GM19238 (cell line): ENCODE results near the gene BAG5.

Source experiments
- DNase-seq: peaks from one replicate; pipeline ENCODE4 v3.0.0; 2011; ENCODE audit warnings: low spot score; ENCODE audit not compliant: insufficient read length

The BAG5 gene

GRCh38 chr14:103563844-103564505 is 1.5 kb upstream of the BAG5 start:
- DNase-seq = no peak

- DNase-seq = no peak
These were observed 766 bp upstream of the BAG5 start for GRCh38 chr14:103563226-103563620.

DNA sequence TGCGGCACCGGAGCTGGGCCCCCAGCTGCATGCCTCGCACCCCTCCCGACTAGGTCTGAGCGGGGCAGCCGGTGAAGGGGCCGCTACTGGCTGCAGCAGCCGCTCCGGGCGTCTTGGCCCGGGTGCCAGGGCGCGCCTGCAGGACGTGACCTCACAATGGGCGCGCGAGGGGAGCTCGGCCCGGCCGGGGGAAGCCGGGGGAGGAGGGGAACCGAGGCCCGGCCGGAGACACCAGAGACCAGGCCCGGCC is 353 bp downstream of the BAG5 start:
- no peak for DNase-seq

DNA sequence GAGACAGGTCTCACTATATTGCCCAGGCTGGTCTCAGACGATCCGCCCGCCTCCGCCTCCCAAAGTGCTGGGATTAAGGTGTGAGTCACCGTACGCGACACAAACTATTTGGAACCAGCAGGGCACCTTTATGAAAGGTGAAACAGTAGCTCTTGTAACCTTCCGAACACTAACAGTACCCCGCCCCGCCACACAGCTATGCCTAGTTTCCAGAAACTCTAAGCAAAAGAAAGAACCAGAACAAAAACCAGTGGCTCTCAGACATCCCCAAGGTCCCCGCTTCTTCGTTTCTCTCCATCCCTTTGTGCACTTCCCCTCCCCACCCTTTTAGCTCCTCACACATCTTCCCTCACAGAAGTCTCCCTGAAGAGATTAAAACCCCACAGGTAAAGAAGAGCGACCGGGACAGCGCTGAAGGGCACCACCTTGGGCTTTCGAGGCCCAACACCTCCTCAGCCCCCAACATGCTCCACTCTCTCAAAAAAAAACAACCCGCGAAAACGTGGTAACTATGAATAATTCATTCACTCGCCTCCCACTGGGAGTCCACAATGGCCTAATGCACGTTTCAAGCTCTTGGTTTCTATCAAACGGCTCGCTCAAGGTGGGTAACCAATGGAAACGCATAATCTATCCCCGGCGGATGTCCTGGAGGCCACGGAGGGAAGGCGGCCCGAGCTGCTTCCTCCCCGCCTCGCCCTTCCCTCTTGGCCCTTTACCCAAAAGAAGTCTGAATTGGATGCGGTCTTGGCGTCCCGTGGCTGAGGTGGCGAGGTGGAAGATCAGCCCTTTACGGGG is 877 bp downstream of the BAG5 start:
- peak; percentile 78 for DNase-seq

- DNase-seq = no peak
These were observed 1.8 kb downstream of the BAG5 start for GRCh38 chr14:103560691-103561090.

- no peak for DNase-seq
These were observed 2.7 kb downstream of the BAG5 start for GRCh38 chr14:103559766-103560165.

DNA sequence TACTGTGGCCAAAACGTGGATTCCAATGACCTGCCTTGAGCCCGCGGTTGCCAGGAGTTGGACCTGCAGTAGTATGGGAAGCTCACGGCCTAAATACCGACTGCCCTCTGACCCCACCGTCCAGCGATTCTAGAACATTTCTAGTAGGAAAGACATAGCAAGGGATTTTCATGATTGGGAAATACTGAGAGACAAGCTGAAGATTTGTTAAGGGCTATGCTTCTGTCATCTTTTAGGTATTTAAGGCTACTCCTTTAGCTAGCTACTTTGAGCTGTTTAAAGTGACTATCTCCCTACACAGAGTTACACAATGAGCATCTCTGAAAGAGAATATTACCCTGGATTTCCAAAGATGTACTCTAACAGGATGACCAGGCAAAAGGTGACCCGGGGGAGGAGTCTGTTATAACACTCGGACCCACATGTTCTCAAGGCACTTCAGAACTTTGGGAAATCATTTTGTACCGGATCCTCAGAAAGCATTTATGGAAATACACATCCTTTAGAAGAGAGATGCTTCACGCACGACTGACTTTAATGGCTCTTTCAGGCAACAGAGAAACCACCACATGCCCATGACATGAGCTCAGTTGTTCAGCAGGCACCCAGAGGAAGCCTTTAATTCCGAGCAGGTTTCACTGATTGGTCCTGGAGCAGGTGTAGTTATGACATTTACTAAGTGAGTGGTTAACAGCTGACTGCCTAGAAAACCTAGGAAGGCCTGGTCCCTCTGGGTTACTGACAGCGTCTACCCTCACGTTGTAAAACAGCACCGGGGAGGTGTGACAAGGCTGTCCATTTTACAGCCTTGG is 4.2 kb downstream of the BAG5 start:
- no peak for DNase-seq

- no peak for DNase-seq
These were observed 5.3 kb downstream of the BAG5 start for GRCh38 chr14:103556946-103557758.

GRCh38 chr14:103555559-103556337 is 6.7 kb downstream of the BAG5 start:
- no peak for DNase-seq

GRCh38 chr14:103552846-103553210 is 9.6 kb downstream of the BAG5 start:
- no peak for DNase-seq

- no peak for DNase-seq
These were observed 10.2 kb downstream of the BAG5 start for GRCh38 chr14:103552011-103552845.

DNA sequence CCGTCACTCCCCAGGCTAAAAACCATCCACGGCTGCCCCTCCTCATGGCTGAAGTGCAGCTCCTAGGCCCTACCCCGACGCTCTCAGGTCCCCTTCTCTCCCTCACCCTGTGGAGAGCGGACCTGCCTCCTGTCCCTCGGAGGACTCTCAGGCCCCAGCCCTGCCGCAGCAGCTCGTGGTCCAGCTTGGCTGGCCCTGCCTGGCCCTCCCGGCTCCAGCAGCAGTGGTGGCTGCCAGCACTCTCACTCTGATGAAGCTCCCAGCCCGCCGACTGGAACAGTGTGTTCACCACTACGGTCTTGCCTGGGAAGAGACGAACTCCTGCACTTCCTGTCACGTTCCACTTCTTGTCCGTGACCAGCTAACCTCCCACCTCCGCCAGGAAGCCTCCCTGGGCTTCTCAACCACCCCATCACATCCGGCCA is 11.1 kb downstream of the BAG5 start:
- no peak for DNase-seq

- no peak for DNase-seq
These were observed 11.8 kb downstream of the BAG5 start for GRCh38 chr14:103550451-103551337.

DNA sequence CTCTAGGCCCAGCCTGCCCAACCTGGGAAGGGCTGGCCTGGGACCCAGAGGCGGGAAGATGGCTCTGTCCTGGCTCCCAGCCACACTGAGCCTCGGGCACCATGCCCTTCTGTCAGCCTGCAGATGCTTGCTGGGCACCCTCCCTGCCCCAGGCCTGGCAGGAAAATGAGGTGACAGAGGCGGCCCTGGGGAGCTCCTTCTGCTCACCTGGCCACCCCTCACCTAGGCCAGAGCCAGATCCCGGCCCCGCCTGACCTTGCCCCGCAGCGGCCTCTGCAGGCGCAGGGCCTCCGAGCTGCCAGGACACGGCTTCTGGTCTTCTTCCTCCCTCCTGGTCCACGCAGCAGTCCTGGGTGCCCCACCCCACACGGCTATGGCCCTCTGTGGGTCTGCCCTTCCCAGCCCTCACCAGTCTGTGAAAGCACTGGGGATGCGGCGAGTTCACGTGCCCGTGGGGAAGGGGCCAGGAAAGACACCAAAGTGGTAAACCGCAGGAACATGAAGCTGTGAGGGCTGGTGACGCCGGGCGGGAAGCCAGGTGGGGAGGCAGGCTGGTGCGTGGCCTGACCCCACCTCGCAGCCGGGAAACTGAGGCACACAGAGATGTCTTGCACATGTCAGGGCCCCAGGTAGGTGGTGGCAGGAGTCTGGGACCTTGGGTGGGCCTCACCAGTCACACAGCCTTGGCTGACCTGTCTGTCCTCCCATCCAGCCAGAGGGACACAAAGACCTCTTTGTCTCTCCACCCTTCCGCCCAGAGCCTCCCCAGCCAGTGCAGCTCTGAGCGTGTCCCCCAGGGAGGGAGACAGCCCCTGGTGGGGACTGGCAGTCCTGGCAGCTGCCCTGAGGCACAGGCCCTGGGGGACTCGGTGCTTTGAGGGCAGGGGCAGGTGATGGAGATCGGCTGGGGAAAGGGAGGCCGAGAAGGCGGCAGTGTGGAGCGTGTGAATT is 12.8 kb downstream of the BAG5 start:
- DNase-seq = no peak

DNA sequence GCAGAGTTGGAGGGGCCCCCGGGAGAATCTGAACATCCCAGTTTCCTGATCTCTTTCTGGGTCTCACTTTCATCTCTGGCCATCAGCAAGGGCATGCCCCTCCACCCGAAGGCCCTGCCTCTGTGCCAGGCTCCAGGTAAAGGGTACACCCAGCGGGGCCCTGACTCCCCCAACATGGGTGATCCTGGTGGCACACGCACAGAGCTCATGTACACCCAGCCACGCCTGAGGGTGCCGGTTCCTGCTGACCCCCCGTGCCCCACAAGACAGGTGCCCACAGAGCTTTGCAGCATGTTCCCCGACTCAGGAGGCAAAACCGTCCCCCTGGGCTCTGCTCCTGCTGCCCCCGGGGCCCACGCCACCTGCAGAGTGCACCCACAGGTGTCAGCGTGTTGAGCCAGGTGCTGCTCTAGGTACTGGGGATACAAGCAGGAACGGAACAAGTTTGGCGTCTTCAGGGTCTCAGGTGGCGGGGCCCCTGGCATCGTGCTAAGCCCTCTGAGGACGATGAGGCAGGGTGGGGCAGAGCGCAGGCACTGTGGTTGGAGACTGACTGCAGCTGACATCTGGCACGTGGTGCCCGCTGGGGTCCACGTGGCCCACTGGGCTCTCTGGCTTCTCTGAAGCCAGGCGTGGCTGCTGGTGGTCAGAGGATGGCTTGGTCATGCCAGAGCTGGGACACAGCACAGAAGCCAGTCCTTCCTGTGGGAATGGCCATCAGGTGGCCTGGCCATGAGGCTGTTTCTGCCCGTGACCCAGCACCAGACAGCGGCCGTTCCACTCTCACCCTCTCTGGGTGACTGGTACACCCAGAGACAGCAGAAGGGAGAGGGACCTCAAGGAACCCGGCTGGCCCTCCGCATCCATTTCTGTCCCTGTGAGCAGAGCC is 13.8 kb downstream of the BAG5 start:
- DNase-seq = no peak

DNA sequence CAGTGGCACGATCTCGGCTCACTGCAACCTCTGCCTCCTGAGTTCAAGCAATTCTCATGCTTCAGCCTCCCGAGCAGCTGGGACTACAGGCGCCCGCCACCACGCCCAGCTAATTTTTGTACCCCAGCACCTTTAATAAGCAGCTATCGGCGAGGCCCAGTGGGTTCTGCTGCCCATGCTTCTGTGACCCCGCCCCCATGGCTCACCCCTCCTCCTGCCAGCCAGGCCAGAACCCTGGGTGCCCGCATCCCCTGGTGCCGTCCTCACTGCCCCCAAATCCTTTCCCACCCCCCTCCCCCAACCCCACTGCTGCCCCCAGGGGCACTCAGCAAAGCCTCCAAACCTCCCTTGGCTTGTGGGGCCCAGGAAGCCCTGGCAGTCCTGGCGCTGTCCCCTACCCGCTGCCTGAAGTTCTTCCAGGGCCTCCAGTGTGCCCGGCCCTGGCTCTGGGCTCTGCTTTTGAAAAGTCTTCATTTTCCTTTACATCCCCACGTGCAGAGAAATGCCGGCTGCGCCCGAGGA is 14.5 kb downstream of the BAG5 start:
- no peak for DNase-seq
